NT2/D1 (cell line): Measurements from ENCODE around the gene TCF15.

Experiments used
- DNase-seq: peaks from one replicate; pipeline ENCODE4 v3.0.0-alpha.2; 2011; ENCODE audit warnings: low read depth, low spot score
- H3K27me3 ChIP-seq: 2 replicates; pipeline ENCODE4 v1.6.0; 2011; ENCODE audit warnings: mild to moderate bottlenecking; ENCODE audit not compliant: insufficient read length, insufficient read depth
- H3K36me3 ChIP-seq: 2 replicates; pipeline ENCODE4 v1.6.1; 2011; ENCODE audit warnings: mild to moderate bottlenecking, low read length, mixed read lengths; ENCODE audit not compliant: insufficient read depth, insufficient read length
- H3K4me1 ChIP-seq: 2 replicates; pipeline ENCODE4 v1.5.1; 2011; ENCODE audit not compliant: insufficient read depth, insufficient read length
- H3K4me3 ChIP-seq: 2 replicates; pipeline ENCODE4 v1.5.1; 2011; ENCODE audit warnings: low read depth; ENCODE audit not compliant: insufficient read length
- H3K9ac ChIP-seq: 2 replicates; pipeline ENCODE4 v1.6.0; 2011; ENCODE audit warnings: low read depth; ENCODE audit not compliant: insufficient read length
- H3K9me3 ChIP-seq: 2 replicates; pipeline ENCODE4 v1.5.1; 2011; ENCODE audit warnings: mild to moderate bottlenecking, low read length; ENCODE audit not compliant: insufficient read depth
- SUZ12 ChIP-seq: IDR thresholded peaks from 2 replicates; pipeline ENCODE4 v1.6.1; 2011; ENCODE audit not compliant: insufficient read length, insufficient read depth; ENCODE audit errors: extremely low read depth
- YY1 ChIP-seq: IDR thresholded peaks from 2 replicates; pipeline ENCODE4 v1.6.1; 2011; ENCODE audit not compliant: insufficient read length, insufficient read depth
- ZNF274 ChIP-seq: IDR thresholded peaks from 2 replicates; pipeline ENCODE4 v1.6.1; 2011; ENCODE audit warnings: mild to moderate bottlenecking, low read depth, low read length

TCF15 gene

GRCh38 chr20:617934-618690, 8.0 kb upstream of the TCF15 start:
- Histone ChIP-seq H3K9ac (no peak overlapping the region), H3K4me1 (peaks cover 8% of the 10 kb centered on the region), H3K4me3 (no peak overlapping the region), H3K9me3 (peaks cover 15% of the 10 kb centered on the region), H3K27me3 (no peaks in the 10 kb centered on the region), H3K36me3 (no peaks in the 10 kb centered on the region)
- no peak for DNase-seq
- TF ChIP-seq ZNF274 = no peak
- no peak for TF ChIP-seq YY1
- no peak for TF ChIP-seq SUZ12

DNA sequence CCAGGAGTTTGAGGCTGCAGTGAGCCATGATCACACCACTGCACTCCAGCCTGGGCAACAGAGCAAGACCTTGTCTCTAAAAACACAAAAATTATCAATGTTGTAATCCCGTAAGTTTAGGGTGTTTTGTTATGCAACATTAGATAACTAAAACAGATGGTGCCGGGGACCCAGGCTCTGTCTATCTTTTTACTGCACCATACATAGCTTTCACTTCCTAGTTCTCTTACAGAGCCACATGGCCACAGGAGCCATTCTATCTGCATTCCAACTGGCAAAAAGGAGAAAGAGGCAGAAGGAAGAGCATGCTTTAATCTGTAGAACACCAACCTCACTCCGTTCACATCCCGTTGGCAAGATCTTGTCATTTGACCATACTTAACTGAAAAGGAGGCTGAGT, 5.4 kb upstream of the TCF15 start:
- no peak for TF ChIP-seq SUZ12
- no peak for TF ChIP-seq YY1
- no peak for TF ChIP-seq ZNF274
- Histone ChIP-seq H3K27me3 (peaks cover 9% of the 10 kb centered on the region), H3K9ac (no peak overlapping the region), H3K4me1 (peaks cover 9% of the 10 kb centered on the region), H3K9me3 (peaks cover 15% of the 10 kb centered on the region), H3K36me3 (no peaks in the 10 kb centered on the region), H3K4me3 (no peak overlapping the region)
- no peak for DNase-seq

DNA sequence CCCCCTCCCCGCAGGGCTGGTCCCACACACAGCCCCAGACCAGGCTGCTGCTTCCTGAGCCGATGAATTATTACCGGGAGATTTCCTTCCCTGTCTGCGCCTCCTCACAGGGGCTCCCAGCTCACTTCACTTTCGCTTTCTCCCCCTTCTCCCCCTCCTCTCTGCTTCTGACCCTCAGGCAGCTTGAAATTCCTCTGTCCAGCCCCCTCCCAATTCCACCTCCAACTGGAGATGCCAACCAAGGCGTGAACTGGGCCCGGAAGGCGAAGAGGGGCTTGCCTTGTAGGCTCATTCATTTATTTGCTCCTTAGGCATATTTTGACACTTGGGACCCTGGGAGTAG, 1.7 kb upstream of the TCF15 start:
- Histone ChIP-seq H3K9ac (peak overlapping the region; percentile 24), H3K4me1 (peaks cover 17% of the 10 kb centered on the region), H3K27me3 (peaks cover 26% of the 10 kb centered on the region), H3K9me3 (no peaks in the 10 kb centered on the region), H3K36me3 (peaks cover 7% of the 10 kb centered on the region), H3K4me3 (no peak overlapping the region)
- TF ChIP-seq SUZ12 = no peak
- TF ChIP-seq ZNF274 = no peak
- no peak for TF ChIP-seq YY1
- DNase-seq = no peak

GRCh38 chr20:611047-611842, 1.1 kb upstream of the TCF15 start:
- DNase-seq = no peak
- Histone ChIP-seq H3K9me3 (no peaks in the 10 kb centered on the region), H3K36me3 (peaks cover 7% of the 10 kb centered on the region), H3K4me3 (peak overlapping the region; percentile 2), H3K27me3 (peaks cover 26% of the 10 kb centered on the region), H3K9ac (peak overlapping the region; percentile 24), H3K4me1 (peaks cover 15% of the 10 kb centered on the region)
- TF ChIP-seq ZNF274 = no peak
- no peak for TF ChIP-seq SUZ12
- no peak for TF ChIP-seq YY1

DNA sequence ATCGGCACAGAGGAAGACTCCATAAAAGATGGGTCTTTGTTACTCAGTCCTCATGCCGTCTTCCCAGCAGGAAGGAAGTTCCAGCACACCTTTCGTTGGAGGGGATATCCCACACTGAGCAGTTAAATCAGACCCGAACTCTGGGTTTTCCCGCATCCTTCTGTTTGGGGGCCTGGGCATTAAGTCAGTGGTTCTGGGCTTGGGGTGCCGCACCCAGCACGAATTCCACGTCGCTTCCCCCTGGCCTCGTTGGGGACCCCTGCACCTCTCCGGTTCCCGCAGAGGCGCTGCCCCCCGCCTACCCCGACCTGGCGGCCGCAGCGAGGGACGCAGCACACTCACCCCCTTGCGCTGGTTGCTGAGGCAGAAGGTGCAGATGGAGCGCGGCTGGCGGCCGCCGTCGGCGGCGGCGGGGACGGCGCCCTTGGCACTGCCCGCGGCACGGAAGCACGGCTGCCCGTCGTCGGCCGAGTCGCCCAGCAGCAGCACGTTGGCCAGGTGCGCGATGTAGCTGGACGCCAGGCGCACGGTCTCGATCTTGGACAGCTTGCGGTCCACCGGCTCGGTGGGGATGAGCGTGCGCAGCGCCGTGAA, 641 bp downstream of the TCF15 start:
- H3K27me3 ChIP-seq = peaks cover 26% of the 10 kb centered on the region

GRCh38 chr20:608970-609369, 1.1 kb downstream of the TCF15 start:
- H3K9ac ChIP-seq = peak overlapping the region; percentile 65
- peaks cover 18% of the 10 kb centered on the region for H3K4me1 ChIP-seq
- peaks cover 26% of the 10 kb centered on the region for H3K27me3 ChIP-seq
- peaks cover 7% of the 10 kb centered on the region for H3K36me3 ChIP-seq
- TF ChIP-seq SUZ12 (no peak), ZNF274 (no peak), YY1 (no peak)
- H3K9me3 ChIP-seq = no peaks in the 10 kb centered on the region
- DNase-seq = no peak
- H3K4me3 ChIP-seq = peak overlapping the region; percentile 56

More for the DNA sequence above, 641 bp downstream of the TCF15 start:
- H3K4me1 ChIP-seq = peaks cover 18% of the 10 kb centered on the region
- peak overlapping the region; percentile 65 for H3K9ac ChIP-seq
- no peaks in the 10 kb centered on the region for H3K9me3 ChIP-seq
- H3K4me3 ChIP-seq = peak overlapping the region; percentile 56
- no peak for DNase-seq
- peaks cover 7% of the 10 kb centered on the region for H3K36me3 ChIP-seq
- TF ChIP-seq YY1 (no peak), ZNF274 (no peak), SUZ12 (no peak)

DNA sequence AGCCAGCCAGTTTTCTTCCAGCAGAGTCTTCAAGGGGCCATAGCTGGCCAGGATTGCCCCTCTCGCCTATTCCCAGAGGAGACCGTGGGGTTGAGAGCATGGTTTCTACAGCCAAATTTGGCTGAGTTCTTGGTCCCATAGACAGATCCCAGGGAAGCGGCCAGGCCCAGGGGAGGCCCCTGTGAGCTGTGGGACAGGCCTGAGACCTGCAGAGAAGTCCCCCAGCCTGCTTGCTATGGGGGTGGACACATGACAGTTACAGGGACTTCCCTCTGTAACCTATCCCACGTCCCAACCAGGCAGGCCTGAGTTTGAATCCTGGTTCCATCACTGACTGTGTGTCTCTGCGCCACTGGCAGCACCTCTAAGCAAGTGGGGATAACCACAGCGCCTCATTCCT, 2.6 kb downstream of the TCF15 start:
- Histone ChIP-seq H3K27me3 (peaks cover 26% of the 10 kb centered on the region), H3K9ac (no peak overlapping the region), H3K36me3 (peaks cover 13% of the 10 kb centered on the region), H3K9me3 (no peaks in the 10 kb centered on the region), H3K4me3 (no peak overlapping the region), H3K4me1 (peaks cover 18% of the 10 kb centered on the region)
- no peak for TF ChIP-seq YY1
- TF ChIP-seq SUZ12 = no peak
- TF ChIP-seq ZNF274 = no peak
- DNase-seq = no peak
